Esophagus squamous epithelium (tissue), 4 donors: ENCODE results near the gene SMAD5.

ENCODE experiments used
- CTCF ChIP-seq, 6 experiments: fragments of 450-650 bp in 4 of 6; fragments of 200-600 bp in 2 of 6; sonication (generic) in 2 of 6; IDR thresholded peaks; one replicate each; pipeline ENCODE4 v1.5.1; 2016 to 2019; ENCODE audit warnings: antibody characterized with exemption in 6 of 6, mild to moderate bottlenecking in 4 of 6, moderate library complexity in 4 of 6
- POLR2A ChIP-seq, 4 donors: fragments of 450-650 bp; IDR thresholded peaks; one replicate each; pipeline ENCODE4 v1.6.1; 2017; ENCODE audit warnings: antibody characterized with exemption in 4 of 4, mild to moderate bottlenecking in 4 of 4, moderate library complexity in 3 of 4

GRCh38 chr5:136145030-136145429 lies 12.4 kb downstream of the SMAD5 start:
- TF ChIP-seq CTCF (IDR thresholded peaks at IDR 0.05) (no peak), POLR2A (IDR thresholded peaks at IDR 0.05) (no peak)
